CD4-positive, alpha-beta T cell (primary cell): ENCODE measurements around the gene TMEM183A. TPM values are rescaled to one million over a fixed set of nuclear protein-coding genes. Genes with fewer than 3 reads are reported as not detected.
A peak's percentile ranks its signal among the peaks of the same experiment; 100 is the strongest.

Experiments
- ATAC-seq: fragments of 200-7000 bp; cut with Tn5 transposase; one replicate; pipeline ENCODE4 v1.10.0; 2022; ENCODE audit warnings: mild to moderate bottlenecking; ENCODE audit not compliant: poor library complexity
- CTCF ChIA-PET: fragments of 350-600 bp; sonication (Branson Sonifier 250); formaldehyde crosslinking; loops from one replicate; lab custom pipeline; 2021; ENCODE audit warnings: antibody characterized with exemption, inconsistent platforms; lab: Charles Lee
- POLR2A ChIA-PET: fragments of 350-600 bp; sonication (Branson Sonifier 250); formaldehyde crosslinking; loops from one replicate; lab custom pipeline; 2021; ENCODE audit warnings: antibody characterized with exemption, inconsistent platforms; lab: Charles Lee
- DNase-seq, 14 experiments: peaks; one replicate each; pipeline ENCODE4 v3.0.0-alpha.2; 2013 to 2020; ENCODE audit warnings: mixed read lengths in 2 of 14
- H3K27ac ChIP-seq, 2 donors: one replicate each; pipeline versions ENCODE4 v1.5.1 to v1.7.0; 2013; ENCODE audit warnings: low read length in 2 of 2, low read depth in 1 of 2, mild to moderate bottlenecking in 1 of 2
- H3K27me3 ChIP-seq, 2 experiments: 1 replicate in 1 of 2; 2 replicates in 1 of 2; pipeline versions ENCODE4 v1.6.1 to v1.7.0; 2013; ENCODE audit warnings: low read length in 2 of 2, control low read depth in 1 of 2, mild to moderate bottlenecking in 1 of 2, moderate library complexity in 1 of 2; ENCODE audit not compliant: insufficient read depth in 2 of 2, control insufficient read depth in 1 of 2
- H3K36me3 ChIP-seq: one replicate; pipeline ENCODE4 v1.6.1; 2013; ENCODE audit warnings: low read length, control low read depth; ENCODE audit not compliant: insufficient read depth
- H3K4me1 ChIP-seq: one replicate; pipeline ENCODE4 v1.6.1; 2013; ENCODE audit warnings: low read length, control low read depth; ENCODE audit not compliant: insufficient read depth
- H3K4me3 ChIP-seq: one replicate; pipeline ENCODE4 v1.5.1; 2013; ENCODE audit warnings: mild to moderate bottlenecking, low read length, moderate library complexity
- H3K9me3 ChIP-seq, 2 experiments: 1 replicate in 1 of 2; 2 replicates in 1 of 2; pipeline versions ENCODE4 v1.6.1 to v1.7.0; 2013; ENCODE audit warnings: low read length in 2 of 2, mild to moderate bottlenecking in 2 of 2, control low read depth in 1 of 2, moderate library complexity in 1 of 2; ENCODE audit not compliant: control insufficient read depth in 1 of 2, insufficient read depth in 1 of 2
- H3K27ac Mint-ChIP-seq: one replicate; pipeline ENCODE4 v1.8.0; 2020; ENCODE audit warnings: mixed read lengths
- H3K27me3 Mint-ChIP-seq: one replicate; pipeline ENCODE4 v1.8.0; 2021; ENCODE audit warnings: mixed read lengths
- H3K36me3 Mint-ChIP-seq: one replicate; pipeline ENCODE4 v1.8.0; 2021; ENCODE audit warnings: low read depth, mixed read lengths
- H3K4me1 Mint-ChIP-seq: one replicate; pipeline ENCODE4 v1.8.0; 2021; ENCODE audit warnings: low read depth, mixed read lengths
- H3K4me3 Mint-ChIP-seq: one replicate; pipeline ENCODE4 v1.8.0; 2020; ENCODE audit warnings: mild to moderate bottlenecking, mixed read lengths
- H3K9me3 Mint-ChIP-seq: one replicate; pipeline ENCODE4 v1.8.0; 2020; ENCODE audit warnings: mixed read lengths
- CTCF ChIP-seq: fragments of 200-600 bp; IDR thresholded peaks from one replicate; pipeline ENCODE4 v1.8.0; 2022; ENCODE audit warnings: antibody characterized with exemption, mild to moderate bottlenecking
- intact Hi-C, 2 experiments: fragments of 100-400 bp; cut with DNase I in 1 of 2; cut with micrococcal nuclease in 1 of 2; formaldehyde crosslinking; loops; one replicate each; pipeline versions ENCODE4 v1.15.1 to v1.9.0; 2023 to 2025; cut with DNase I, micrococcal nuclease
- total RNA-seq, 174 experiments: library from RNA in 2 of 174; stranded (reverse) in 2 of 174; gene quantifications; one replicate each; pipeline ENCODE4 v1.2.3 and lab custom pipeline; 2021 to 2026

TMEM183A gene
- total RNA-seq, 2 experiments from 2014 or later = 187 to 194 TPM

GRCh38 chr1:202991112-202991511, 16.1 kb upstream of the TMEM183A start:
- DNase-seq (no peak), ATAC-seq (no peak)
- TF ChIP-seq CTCF = no peak
- Histone ChIP-seq H3K27me3 (peaks cover 0 to 7% of the 10 kb centered on the region in 2 experiments), H3K27ac (no peak overlapping the region), H3K4me3 (no peak overlapping the region), H3K4me1 (no peaks in the 10 kb centered on the region), H3K36me3 (no peaks in the 10 kb centered on the region), H3K9me3 (peaks cover 0 to 3% of the 10 kb centered on the region in 2 experiments)
- Mint-ChIP-seq H3K4me1 (no peaks in the 10 kb centered on the region), H3K27ac (no peak overlapping the region), H3K27me3 (peaks cover 57% of the 10 kb centered on the region), H3K9me3 (no peaks in the 10 kb centered on the region), H3K36me3 (no peaks in the 10 kb centered on the region), H3K4me3 (no peak overlapping the region)
- CTCF ChIA-PET = no interaction called here
- intact Hi-C loops = loop anchor here (10.0 kb wide), 1 partner anchor 526 kb away; no protein-coding TSS in a partner anchor
- POLR2A ChIA-PET = no interaction called here

- no peaks in the 10 kb centered on the region for H3K36me3 ChIP-seq
- no peak overlapping the region for H3K27ac Mint-ChIP-seq
- POLR2A ChIA-PET = no interaction called here
- H3K27ac ChIP-seq = no peak overlapping the region
- H3K4me1 Mint-ChIP-seq = peaks cover 7% of the 10 kb centered on the region
- DNase-seq = no peak
- no peak for ATAC-seq
- no peaks in the 10 kb centered on the region for H3K9me3 Mint-ChIP-seq
- H3K36me3 Mint-ChIP-seq = no peaks in the 10 kb centered on the region
- H3K9me3 ChIP-seq = peaks cover 0 to 3% of the 10 kb centered on the region in 2 experiments
- H3K4me1 ChIP-seq = peaks cover 4% of the 10 kb centered on the region
- intact Hi-C loops = loop anchor here (5.0 to 10.0 kb wide), 4 partner anchors 37 to 530 kb away; partner anchors contain the start of genes ADIPOR1 (in 1 of the 2), PCAT6 (in 1 of the 2) and RABIF (in 1 of the 2)
- no peak overlapping the region for H3K4me3 Mint-ChIP-seq
- H3K27me3 ChIP-seq = peaks cover 0 to 14% of the 10 kb centered on the region in 2 experiments
- H3K27me3 Mint-ChIP-seq = peaks cover 56% of the 10 kb centered on the region
- H3K4me3 ChIP-seq = no peak overlapping the region
- no peak for TF ChIP-seq CTCF
- CTCF ChIA-PET = no interaction called here
Observed at GRCh38 chr1:202994756-202995155, 12.4 kb upstream of the TMEM183A start.

GRCh38 chr1:202998836-202999750, 8.1 kb upstream of the TMEM183A start:
- H3K9me3 Mint-ChIP-seq = no peaks in the 10 kb centered on the region

More at GRCh38 chr1:202998836-202999750, 8.1 kb upstream of the TMEM183A start:
- TF ChIP-seq CTCF = peak; percentile 91
- CTCF ChIA-PET = interaction anchor here (0.6 to 1.6 kb wide), 7 partner anchors 13 to 535 kb away, joined by 3 to 5 read pairs (median 3); partner anchors contain the start of genes KLHL12 and PPFIA4
- H3K27ac ChIP-seq = no peak overlapping the region
- no peak overlapping the region for H3K4me3 Mint-ChIP-seq
- H3K36me3 ChIP-seq = no peaks in the 10 kb centered on the region
- peaks cover 7% of the 10 kb centered on the region for H3K4me1 Mint-ChIP-seq
- no peaks in the 10 kb centered on the region for H3K9me3 ChIP-seq
- DNase-seq = peak; percentile 29 to 83 (median 58)
- no peak overlapping the region for H3K27ac Mint-ChIP-seq
- no peak overlapping the region for H3K4me3 ChIP-seq
- peaks cover 0 to 14% of the 10 kb centered on the region in 2 experiments for H3K27me3 ChIP-seq
- H3K4me1 ChIP-seq = peaks cover 4% of the 10 kb centered on the region
- peaks cover 33% of the 10 kb centered on the region for H3K27me3 Mint-ChIP-seq
- H3K36me3 Mint-ChIP-seq = no peaks in the 10 kb centered on the region
- peak; percentile 59 for ATAC-seq
- intact Hi-C loops = loop anchor here (1.0 to 10.0 kb wide), 8 partner anchors 42 to 534 kb away; partner anchors contain the start of genes RABIF (in 2 of the 2), ADIPOR1 (in 1 of the 2) and PCAT6 (in 1 of the 2)
- POLR2A ChIA-PET = interaction anchor here (0.6 kb wide), 1 partner anchor 493 kb away, joined by 3 read pairs; no protein-coding TSS in a partner anchor
